NCI-H2171 (cell line): Measurements from ENCODE around the gene SPINT2.
"Not testable (repeated sequence)": the region's sequence is repeated elsewhere in the genome, so short reads cannot be mapped to it uniquely, and the experiment has no call there.

Experiments
- DNase-seq: peaks from one replicate; lab custom pipeline; 2025; lab: John Stamatoyannopoulos, UW

Gene SPINT2

DNA sequence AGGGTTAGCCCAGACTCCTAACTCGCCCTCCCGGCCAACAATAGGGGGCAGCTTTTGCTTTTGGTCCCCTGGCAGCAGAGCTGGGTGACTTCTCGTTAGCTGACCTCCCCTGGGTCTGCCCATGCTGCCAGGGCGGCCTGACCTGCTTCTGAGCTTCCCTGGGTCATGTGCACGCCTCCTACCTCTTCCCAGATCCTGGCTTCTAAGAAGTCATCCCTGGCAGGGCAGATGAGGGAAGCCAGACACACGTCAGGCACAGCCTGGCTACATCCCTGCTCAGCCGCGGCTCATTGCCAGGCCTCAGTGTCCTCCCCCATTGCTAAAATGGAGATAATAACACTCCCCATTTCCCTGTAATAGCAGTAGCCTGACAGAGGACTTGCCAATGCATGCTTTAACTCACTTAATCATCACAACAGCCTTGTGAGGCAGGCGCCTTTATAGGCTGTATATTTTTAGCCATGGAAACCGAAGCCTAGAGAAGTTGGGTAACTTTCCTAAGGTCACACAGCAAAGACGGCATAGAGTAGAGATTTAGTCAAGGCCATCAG lies 57.3 kb downstream of the SPINT2 start:
- DNase-seq: no peak

- DNase-seq: no peak
Observed at GRCh38 chr19:38323291-38323690, 58.9 kb downstream of the SPINT2 start.

GRCh38 chr19:38324431-38324830 lies 60.1 kb downstream of the SPINT2 start:
- DNase-seq: no peak

DNA sequence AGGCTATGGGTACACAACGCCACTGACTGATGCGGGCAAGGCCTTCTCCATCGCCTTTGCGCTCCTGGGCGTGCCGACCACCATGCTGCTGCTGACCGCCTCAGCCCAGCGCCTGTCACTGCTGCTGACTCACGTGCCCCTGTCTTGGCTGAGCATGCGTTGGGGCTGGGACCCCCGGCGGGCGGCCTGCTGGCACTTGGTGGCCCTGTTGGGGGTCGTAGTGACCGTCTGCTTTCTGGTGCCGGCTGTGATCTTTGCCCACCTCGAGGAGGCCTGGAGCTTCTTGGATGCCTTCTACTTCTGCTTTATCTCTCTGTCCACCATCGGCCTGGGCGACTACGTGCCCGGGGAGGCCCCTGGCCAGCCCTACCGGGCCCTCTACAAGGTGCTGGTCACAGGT lies 62.2 kb downstream of the SPINT2 start:
- DNase-seq: no peak

DNA sequence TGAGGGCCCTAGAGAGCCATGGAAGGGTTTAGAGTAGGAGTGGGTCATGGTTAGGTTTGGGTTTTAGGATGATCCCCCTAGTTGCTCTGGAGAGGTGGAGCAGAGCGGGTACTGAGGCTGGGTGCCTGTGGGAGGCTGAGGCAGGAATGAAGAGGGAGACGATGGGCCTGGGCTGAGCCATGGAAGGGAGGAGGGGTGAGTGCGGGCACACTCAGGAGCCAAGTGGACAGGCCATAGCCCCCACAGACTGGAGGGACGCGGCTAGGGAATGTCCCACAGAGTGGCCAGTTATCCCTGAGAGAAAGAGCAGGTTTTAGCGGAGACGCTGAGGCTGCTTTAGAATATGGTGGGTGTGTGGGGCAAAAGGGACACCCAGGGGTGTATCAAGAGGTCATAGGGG lies 65.3 kb downstream of the SPINT2 start:
- no peak for DNase-seq

DNA sequence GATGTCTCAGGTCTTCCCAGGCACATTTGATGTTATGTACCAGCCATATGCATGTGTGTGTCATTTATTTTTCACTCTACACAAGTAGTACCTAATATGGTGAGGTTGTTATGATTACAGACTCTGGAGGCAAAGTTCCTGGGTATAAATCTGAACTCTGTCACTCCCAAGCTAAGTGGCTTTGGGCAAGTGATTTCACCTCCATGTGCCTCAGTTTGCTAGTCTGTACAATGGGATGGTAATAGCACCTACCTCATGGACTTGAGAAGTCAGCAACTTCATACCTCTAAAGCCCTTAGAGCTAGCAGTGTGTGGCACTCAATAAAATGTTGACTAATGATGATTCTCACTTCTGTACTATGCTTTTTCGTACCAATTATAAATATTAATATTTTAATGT lies 67.4 kb downstream of the SPINT2 start:
- DNase-seq: no peak

- no peak for DNase-seq
Observed at GRCh38 chr19:38333245-38333644, 68.9 kb downstream of the SPINT2 start.

DNA sequence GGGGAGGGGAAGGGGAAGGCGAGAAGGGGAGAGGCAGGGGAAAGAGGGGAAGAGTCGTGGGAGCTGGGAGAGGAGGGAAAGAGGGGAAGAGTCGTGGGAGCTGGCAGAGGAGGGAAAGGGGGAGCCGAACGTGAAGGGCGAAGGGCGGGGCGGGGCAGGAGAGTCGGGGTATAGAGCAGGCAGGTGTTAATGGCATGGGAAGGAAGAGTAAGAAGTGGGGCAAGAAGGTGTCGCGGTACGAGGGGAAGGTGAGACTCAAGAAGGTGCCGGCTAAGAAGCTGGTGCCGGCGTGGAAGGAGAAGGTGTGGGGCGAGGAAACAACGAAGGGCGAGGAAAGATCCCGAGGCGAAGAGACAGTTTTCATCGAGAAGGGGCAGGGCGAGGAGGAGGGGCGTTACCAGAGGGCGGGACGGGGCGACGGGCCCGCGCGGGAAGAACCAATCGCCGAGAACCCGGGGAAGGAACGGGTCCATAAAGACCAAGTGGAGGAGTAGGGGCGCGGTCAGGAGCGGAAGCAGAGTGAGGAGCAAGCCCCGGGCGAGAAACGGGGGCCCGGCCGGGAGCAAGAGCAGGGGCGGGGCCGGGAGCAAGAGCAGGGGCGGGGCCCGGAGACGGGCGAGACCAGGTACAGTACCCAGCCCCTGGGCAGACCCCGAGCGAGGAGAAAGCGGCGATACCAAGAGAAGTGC lies 71.7 kb downstream of the SPINT2 start:
- peak; percentile 95 for DNase-seq

DNA sequence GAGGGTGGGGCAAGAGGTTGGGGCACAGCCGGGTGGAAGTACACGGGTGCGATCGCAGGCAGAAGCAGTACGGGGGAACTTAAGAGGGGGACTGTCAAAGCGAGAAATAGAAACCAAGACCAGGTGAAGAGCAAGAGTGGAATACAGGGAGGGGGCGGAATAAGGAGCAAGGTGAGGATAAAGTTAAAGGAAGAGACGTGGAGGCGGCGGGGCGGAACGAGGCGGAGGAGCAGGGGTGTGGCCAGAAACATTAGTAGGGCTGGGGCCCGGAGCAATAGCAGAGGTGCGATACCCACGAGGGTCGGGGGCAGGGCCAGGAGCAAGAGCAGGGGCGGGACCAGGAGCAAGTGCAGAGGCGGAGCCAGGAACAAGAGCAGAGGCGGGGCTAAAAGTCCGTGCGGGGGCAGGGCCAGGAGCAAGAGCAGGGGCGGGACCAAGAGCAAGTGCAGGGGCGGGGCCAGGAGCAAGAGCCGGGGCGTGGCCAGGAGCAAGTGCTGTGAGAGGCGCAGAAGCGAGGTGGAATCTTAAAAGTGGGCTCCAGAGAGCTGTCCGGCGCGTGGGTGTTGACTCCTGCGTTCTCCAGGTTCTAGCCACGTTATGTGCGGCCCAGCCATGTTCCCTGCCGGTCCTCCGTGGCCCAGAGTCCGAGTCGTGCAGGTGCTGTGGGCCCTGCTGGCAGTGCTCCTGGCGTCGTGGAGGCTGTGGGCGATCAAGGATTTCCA lies 72.4 kb downstream of the SPINT2 start:
- peak; percentile 98 for DNase-seq

DNA sequence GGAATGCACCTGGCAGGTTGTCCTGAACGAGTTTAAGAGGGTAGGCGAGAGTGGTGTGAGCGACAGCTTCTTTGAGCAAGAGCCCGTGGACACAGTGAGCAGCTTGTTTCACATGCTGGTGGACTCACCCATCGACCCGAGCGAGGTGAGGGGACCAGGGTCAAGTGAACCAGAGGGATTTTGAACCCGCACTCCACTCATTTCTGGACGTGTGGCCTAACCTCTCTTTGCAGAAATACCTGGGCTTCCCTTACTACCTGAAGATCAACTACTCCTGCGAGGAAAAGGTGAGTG lies 72.9 kb downstream of the SPINT2 start:
- DNase-seq: no peak

GRCh38 chr19:38339011-38339410 lies 74.6 kb downstream of the SPINT2 start:
- not testable (repeated sequence) for DNase-seq

- DNase-seq: no peak
Observed at GRCh38 chr19:38340927-38341326, 76.6 kb downstream of the SPINT2 start.
